Ovary (tissue), 3 donors: ENCODE data around the gene PSD4.

ENCODE experiments used
- CTCF ChIP-seq, 3 donors: fragments of 450-650 bp in 2 of 3; fragments of 200-600 bp in 1 of 3; IDR thresholded peaks; one replicate each; pipeline versions ENCODE4 v1.5.1 to v1.8.0; 2016 to 2022; ENCODE audit warnings: antibody characterized with exemption in 3 of 3, mild to moderate bottlenecking in 1 of 3
- EP300 ChIP-seq: sonication (generic); formaldehyde crosslinking; IDR thresholded peaks from one replicate; pipeline ENCODE4 v1.6.1; 2017; ENCODE audit warnings: antibody characterized with exemption
- POLR2A ChIP-seq: fragments of 450-650 bp; IDR thresholded peaks from one replicate; pipeline ENCODE4 v1.6.1; 2017; ENCODE audit warnings: antibody characterized with exemption, mild to moderate bottlenecking, moderate library complexity
- donor health status: DM: no; HTN: no; CAD: no.

- no peak for TF ChIP-seq CTCF (IDR thresholded peaks at IDR 0.05)
- TF ChIP-seq EP300: no peak
- TF ChIP-seq POLR2A: no peak
Observed at GRCh38 chr2:113219525-113219888, 45.7 kb downstream of the PSD4 start.
